ENCODE measurements around the gene C9.
"Not testable (repeated sequence)": the region's sequence is repeated elsewhere in the genome, so short reads cannot be mapped to it uniquely, and the experiment has no call there.

C9 gene

GRCh38 chr5:39364367-39364766, at the start of gene C9:
Gene C9 (minus strand): TSS chr5:39364495. CDS start chr5:39364464, 31 bp downstream.
- H3K27ac Mint-ChIP-seq: no peak within 1 kb of the TSS
- DNase-seq (ENCODE audit: low spot score in 2 of 2): no peak
- no peak for ATAC-seq
- H3K36me3 Mint-ChIP-seq: no peaks in the 10 kb centered on the region
- H3K9me3 Mint-ChIP-seq: no peaks in the 10 kb centered on the region
- H3K4me1 Mint-ChIP-seq: no peaks in the 10 kb centered on the region
- H3K4me3 Mint-ChIP-seq: no peak within 1 kb of the TSS

GRCh38 chr5:39413771-39414170, 49.5 kb upstream of the C9 start:
- Mint-ChIP-seq H3K4me3 (no peak overlapping the region), H3K27ac (no peak overlapping the region), H3K36me3 (no peaks in the 10 kb centered on the region), H3K4me1 (no peaks in the 10 kb centered on the region), H3K9me3 (no peaks in the 10 kb centered on the region)
- ATAC-seq (no peak), DNase-seq (ENCODE audit: low spot score in 2 of 2) (no peak)

- ATAC-seq: no peak
- H3K36me3 Mint-ChIP-seq: no peaks in the 10 kb centered on the region
- no peaks in the 10 kb centered on the region for H3K4me1 Mint-ChIP-seq
- no peak overlapping the region for H3K4me3 Mint-ChIP-seq
- no peak for DNase-seq (ENCODE audit: low spot score in 2 of 2)
- H3K9me3 Mint-ChIP-seq: no peaks in the 10 kb centered on the region
- no peak overlapping the region for H3K27ac Mint-ChIP-seq
Observed at GRCh38 chr5:39412721-39413394, 48.6 kb upstream of the C9 start.

GRCh38 chr5:39411985-39412384, 47.7 kb upstream of the C9 start:
- Mint-ChIP-seq H3K36me3 (no peaks in the 10 kb centered on the region), H3K4me1 (no peaks in the 10 kb centered on the region), H3K27ac (no peak overlapping the region), H3K4me3 (no peak overlapping the region), H3K9me3 (no peaks in the 10 kb centered on the region)
- DNase-seq (ENCODE audit: low spot score in 2 of 2) (no peak), ATAC-seq (no peak)

- no peak for ATAC-seq
- no peak for DNase-seq (ENCODE audit: low spot score in 2 of 2)
- Mint-ChIP-seq H3K27ac (no peak overlapping the region), H3K4me1 (no peaks in the 10 kb centered on the region), H3K36me3 (no peaks in the 10 kb centered on the region), H3K4me3 (no peak overlapping the region), H3K9me3 (no peaks in the 10 kb centered on the region)
Observed at GRCh38 chr5:39411061-39411460, 46.8 kb upstream of the C9 start.

GRCh38 chr5:39409033-39409432, 44.7 kb upstream of the C9 start:
- ATAC-seq (no peak), DNase-seq (ENCODE audit: low spot score in 2 of 2) (no peak)
- H3K27ac Mint-ChIP-seq: no peak overlapping the region

GRCh38 chr5:39405083-39405843, 41.0 kb upstream of the C9 start:
- no peak for DNase-seq (ENCODE audit: low spot score in 2 of 2)
- H3K36me3 Mint-ChIP-seq: no peaks in the 10 kb centered on the region

More at GRCh38 chr5:39409033-39409432, 44.7 kb upstream of the C9 start:
- Mint-ChIP-seq H3K4me3 (no peak overlapping the region), H3K36me3 (no peaks in the 10 kb centered on the region), H3K9me3 (no peaks in the 10 kb centered on the region), H3K4me1 (no peaks in the 10 kb centered on the region)

GRCh38 chr5:39403761-39404160, 39.5 kb upstream of the C9 start:
- not testable (repeated sequence) for ATAC-seq; DNase-seq (ENCODE audit: low spot score in 2 of 2); H3K9me3 Mint-ChIP-seq; H3K36me3 Mint-ChIP-seq; H3K4me1 Mint-ChIP-seq; H3K27ac Mint-ChIP-seq; H3K4me3 Mint-ChIP-seq

More at GRCh38 chr5:39405083-39405843, 41.0 kb upstream of the C9 start:
- ATAC-seq: no peak
- no peaks in the 10 kb centered on the region for H3K4me1 Mint-ChIP-seq
- no peaks in the 10 kb centered on the region for H3K9me3 Mint-ChIP-seq
- H3K4me3 Mint-ChIP-seq: no peak overlapping the region
- H3K27ac Mint-ChIP-seq: no peak overlapping the region

- ATAC-seq; H3K4me1 Mint-ChIP-seq; DNase-seq (ENCODE audit: low spot score in 2 of 2): not testable (repeated sequence)
Observed at GRCh38 chr5:39402140-39402539, 37.8 kb upstream of the C9 start.

GRCh38 chr5:39400713-39401578, 36.7 kb upstream of the C9 start:
- peaks cover 6% of the 10 kb centered on the region for H3K4me1 Mint-ChIP-seq
- ATAC-seq (no peak), DNase-seq (ENCODE audit: low spot score in 2 of 2) (no peak)
- no peak overlapping the region for H3K27ac Mint-ChIP-seq
- H3K36me3 Mint-ChIP-seq: no peaks in the 10 kb centered on the region
- H3K9me3 Mint-ChIP-seq: no peaks in the 10 kb centered on the region
- no peak overlapping the region for H3K4me3 Mint-ChIP-seq

More at GRCh38 chr5:39402140-39402539, 37.8 kb upstream of the C9 start:
- H3K9me3 Mint-ChIP-seq, H3K36me3 Mint-ChIP-seq, H3K4me3 Mint-ChIP-seq, H3K27ac Mint-ChIP-seq: not testable (repeated sequence)

- Mint-ChIP-seq H3K4me1 (peaks cover 6% of the 10 kb centered on the region), H3K4me3 (no peak overlapping the region), H3K36me3 (no peaks in the 10 kb centered on the region), H3K9me3 (no peaks in the 10 kb centered on the region), H3K27ac (peak overlapping the region; percentile 33)
- DNase-seq (ENCODE audit: low spot score in 2 of 2) (no peak), ATAC-seq (no peak)
Observed at GRCh38 chr5:39399135-39400036, 35.1 kb upstream of the C9 start.

- Mint-ChIP-seq H3K4me1 (peaks cover 6% of the 10 kb centered on the region), H3K9me3 (no peaks in the 10 kb centered on the region), H3K36me3 (no peaks in the 10 kb centered on the region), H3K4me3 (no peak overlapping the region), H3K27ac (no peak overlapping the region)
- ATAC-seq (no peak), DNase-seq (ENCODE audit: low spot score in 2 of 2) (no peak)
Observed at GRCh38 chr5:39396843-39397242, 32.5 kb upstream of the C9 start.

GRCh38 chr5:39395521-39395920, 31.2 kb upstream of the C9 start:
- Mint-ChIP-seq H3K27ac (no peak overlapping the region), H3K36me3 (no peaks in the 10 kb centered on the region), H3K9me3 (no peaks in the 10 kb centered on the region), H3K4me3 (no peak overlapping the region), H3K4me1 (peaks cover 6% of the 10 kb centered on the region)
- ATAC-seq (no peak), DNase-seq (ENCODE audit: low spot score in 2 of 2) (no peak)

GRCh38 chr5:39394946-39395345, 30.7 kb upstream of the C9 start:
- Mint-ChIP-seq H3K36me3 (no peaks in the 10 kb centered on the region), H3K27ac (no peak overlapping the region), H3K4me3 (no peak overlapping the region), H3K9me3 (no peaks in the 10 kb centered on the region), H3K4me1 (peaks cover 6% of the 10 kb centered on the region)
- DNase-seq (ENCODE audit: low spot score in 2 of 2) (no peak), ATAC-seq (no peak)

- Mint-ChIP-seq H3K27ac (no peak overlapping the region), H3K4me3 (no peak overlapping the region), H3K4me1 (no peaks in the 10 kb centered on the region), H3K9me3 (no peaks in the 10 kb centered on the region), H3K36me3 (no peaks in the 10 kb centered on the region)
- DNase-seq (ENCODE audit: low spot score in 2 of 2) (no peak), ATAC-seq (no peak)
Observed at GRCh38 chr5:39390945-39391344, 26.6 kb upstream of the C9 start.

Data from stimulated activated effector memory CD8-positive, alpha-beta T cell treated with anti-CD3 and anti-CD28 coated beads, Interleukin-12 subunit alpha, Interleukin-12 subunit beta, amount 100 ng/mL, for 72 hours (primary cell).